OCI-LY1 (cell line): ENCODE data around the gene CCDC142.

Source experiments
- H2AFZ ChIP-seq: fragments of 200-600 bp; sonication (generic), shearing (Covaris generic); 2 replicates; pipeline ENCODE4 v1.6.0; 2014; ENCODE audit warnings: antibody characterized with exemption, mild to moderate bottlenecking, low read length
- H3F3A ChIP-seq: fragments of 200-600 bp; sonication (generic), shearing (Covaris generic); 2 replicates; pipeline ENCODE4 v1.6.0; 2014; ENCODE audit warnings: mild to moderate bottlenecking, antibody characterized with exemption, low read length, moderate library complexity; ENCODE audit not compliant: insufficient read depth
- H3K27ac ChIP-seq: fragments of 200-600 bp; sonication (generic); 2 replicates; pipeline ENCODE4 v1.5.1; 2014; ENCODE audit warnings: low read length, mixed run types, mild to moderate bottlenecking, low read depth; ENCODE audit not compliant: poor library complexity, severe bottlenecking
- H3K27me3 ChIP-seq: fragments of 200-600 bp; sonication (generic); 2 replicates; pipeline ENCODE4 v1.6.0; 2014; ENCODE audit warnings: antibody characterized with exemption, mild to moderate bottlenecking, low read length, moderate library complexity; ENCODE audit not compliant: insufficient read depth
- H3K36me3 ChIP-seq: fragments of 200-600 bp; sonication (generic); 2 replicates; pipeline ENCODE4 v1.6.1; 2014; ENCODE audit warnings: mild to moderate bottlenecking, antibody characterized with exemption, low read length, moderate library complexity, mixed read lengths; ENCODE audit not compliant: insufficient read depth
- H3K4me1 ChIP-seq: fragments of 200-600 bp; sonication (generic); 2 replicates; pipeline ENCODE4 v1.5.1; 2014; ENCODE audit warnings: mild to moderate bottlenecking, low read length, moderate library complexity; ENCODE audit not compliant: insufficient read depth, severe bottlenecking
- H3K4me2 ChIP-seq: fragments of 200-600 bp; sonication (generic), shearing (Covaris generic); 2 replicates; pipeline ENCODE4 v1.6.1; 2014; ENCODE audit warnings: low read length
- H3K4me3 ChIP-seq: fragments of 200-600 bp; sonication (generic); 2 replicates; pipeline ENCODE4 v1.5.1; 2014; ENCODE audit warnings: low read length, low read depth, mild to moderate bottlenecking, mixed read lengths; ENCODE audit not compliant: poor library complexity, severe bottlenecking
- H3K79me2 ChIP-seq: fragments of 200-600 bp; shearing (Covaris generic); 2 replicates; pipeline ENCODE4 v1.6.1; 2016; ENCODE audit warnings: mixed run types, low read length, mixed read lengths; ENCODE audit not compliant: insufficient read depth
- H3K9ac ChIP-seq: fragments of 200-600 bp; sonication (generic), shearing (Covaris generic); 2 replicates; pipeline ENCODE4 v1.6.1; 2014; ENCODE audit warnings: mild to moderate bottlenecking, low read length, mixed read lengths
- H3K9me2 ChIP-seq: fragments of 200-600 bp; sonication (generic), shearing (Covaris generic); 2 replicates; pipeline ENCODE4 v1.6.1; 2014; ENCODE audit warnings: low read depth, mild to moderate bottlenecking, low read length, mixed read lengths
- H3K9me3 ChIP-seq: fragments of 200-600 bp; shearing (Covaris generic); 2 replicates; pipeline ENCODE4 v1.6.1; 2014; ENCODE audit warnings: low read length, mixed read lengths
- H4K20me1 ChIP-seq: fragments of 200-600 bp; sonication (generic), shearing (Covaris generic); 2 replicates; pipeline ENCODE4 v1.6.0; 2016; ENCODE audit warnings: mild to moderate bottlenecking, low read length; ENCODE audit not compliant: insufficient read depth
- EZH2 ChIP-seq: fragments of 200-600 bp; sonication (generic), shearing (Covaris generic); IDR thresholded peaks from 2 replicates; pipeline ENCODE4 v1.8.0; 2017; ENCODE audit warnings: borderline replicate concordance, mixed run types, mild to moderate bottlenecking, antibody characterized with exemption, low read length, moderate library complexity, mixed read lengths
- TF ChIP-seq, protein P1 (sequence below): fragments of 200-600 bp; sonication (generic), shearing (Covaris generic); IDR thresholded peaks from 2 replicates; pipeline ENCODE4 v1.5.1; 2017; ENCODE audit warnings: mild to moderate bottlenecking, antibody characterized with exemption, low read length, moderate library complexity, mixed read lengths

The CCDC142 gene

DNA sequence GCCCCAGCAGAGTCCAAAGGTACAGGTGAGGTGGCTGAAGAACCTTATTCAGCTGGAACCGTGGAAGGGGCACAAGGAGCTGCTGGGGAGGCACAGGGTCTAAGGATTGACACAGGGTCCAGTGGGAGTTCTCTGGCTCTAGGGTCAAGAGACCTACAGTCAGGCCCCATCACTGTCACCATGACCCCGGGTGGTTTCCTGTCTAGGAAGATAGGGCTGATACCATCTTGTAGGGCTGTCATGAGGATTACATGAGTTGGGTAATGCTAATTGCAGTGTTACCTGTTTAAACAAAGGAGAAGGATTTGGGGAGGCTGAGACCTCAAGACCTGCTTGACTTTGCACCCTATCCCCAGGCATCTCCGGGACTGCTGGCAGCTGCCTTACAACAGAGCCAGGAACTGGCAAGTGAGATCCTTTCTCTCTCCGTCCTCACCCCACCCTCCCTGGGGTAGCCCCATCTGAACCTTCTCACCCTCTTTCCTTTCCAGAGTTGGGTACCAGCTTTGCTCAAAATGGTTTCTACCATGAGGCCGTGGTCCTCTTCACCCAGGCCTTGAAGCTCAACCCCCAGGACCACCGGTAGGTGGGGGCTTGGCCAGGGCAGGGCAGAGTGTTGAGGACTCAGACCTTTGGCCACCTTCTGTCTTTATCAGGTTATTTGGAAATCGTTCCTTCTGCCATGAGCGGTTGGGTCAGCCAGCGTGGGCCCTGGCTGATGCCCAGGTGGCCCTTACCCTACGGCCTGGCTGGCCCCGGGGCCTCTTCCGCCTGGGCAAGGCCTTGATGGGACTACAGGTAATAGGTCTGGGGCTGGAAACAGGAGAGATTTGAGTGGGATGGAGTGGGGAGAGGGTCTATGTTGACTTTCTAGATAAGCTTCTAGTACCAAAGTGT lies 9.1 kb upstream of the CCDC142 start:
- no peaks in the 10 kb centered on the region for H3K9me3 ChIP-seq
- H2AFZ ChIP-seq, result no peak overlapping the region
- no peak for TF ChIP-seq EZH2
- no peak overlapping the region for H3K27ac ChIP-seq
- no peaks in the 10 kb centered on the region for H3K79me2 ChIP-seq
- no peaks in the 10 kb centered on the region for H3K27me3 ChIP-seq
- H3F3A ChIP-seq, result no peaks in the 10 kb centered on the region
- no peaks in the 10 kb centered on the region for H3K9me2 ChIP-seq
- H3K36me3 ChIP-seq, result peaks cover 40% of the 10 kb centered on the region
- no peak overlapping the region for H3K4me3 ChIP-seq
- H3K4me2 ChIP-seq, result no peak overlapping the region
- H3K4me1 ChIP-seq, result no peaks in the 10 kb centered on the region
- no peaks in the 10 kb centered on the region for H4K20me1 ChIP-seq
- H3K9ac ChIP-seq, result no peak overlapping the region

DNA sequence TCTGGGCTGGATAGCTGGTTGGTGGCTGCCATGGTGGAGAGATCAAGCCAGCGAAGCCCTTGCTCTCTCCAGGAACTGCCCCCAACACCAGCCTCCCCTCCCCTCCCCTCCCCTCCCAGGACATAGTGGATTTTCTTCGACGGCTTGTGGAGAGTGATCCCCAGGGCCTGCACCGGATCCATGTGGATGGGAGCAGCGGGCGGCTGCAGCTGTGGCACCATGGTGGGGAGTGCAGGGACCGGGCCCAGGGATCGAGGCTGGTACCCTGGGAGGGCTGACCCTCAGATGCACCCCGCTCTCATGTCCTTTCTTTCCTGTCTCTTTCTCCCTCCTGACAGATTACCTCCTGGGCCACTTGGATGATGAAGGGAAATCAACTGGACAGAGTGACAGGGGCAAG lies 7.1 kb upstream of the CCDC142 start:
- Histone ChIP-seq H3K27ac (no peak overlapping the region), H3K4me1 (no peaks in the 10 kb centered on the region), H4K20me1 (no peaks in the 10 kb centered on the region), H3K79me2 (no peaks in the 10 kb centered on the region), H2AFZ (no peak overlapping the region), H3K36me3 (peaks cover 46% of the 10 kb centered on the region), H3K4me2 (no peak overlapping the region), H3K9ac (no peak overlapping the region), H3K9me2 (no peaks in the 10 kb centered on the region), H3K9me3 (no peaks in the 10 kb centered on the region), H3K27me3 (no peaks in the 10 kb centered on the region), H3K4me3 (no peak overlapping the region), H3F3A (no peaks in the 10 kb centered on the region)
- TF ChIP-seq, protein P1, sequence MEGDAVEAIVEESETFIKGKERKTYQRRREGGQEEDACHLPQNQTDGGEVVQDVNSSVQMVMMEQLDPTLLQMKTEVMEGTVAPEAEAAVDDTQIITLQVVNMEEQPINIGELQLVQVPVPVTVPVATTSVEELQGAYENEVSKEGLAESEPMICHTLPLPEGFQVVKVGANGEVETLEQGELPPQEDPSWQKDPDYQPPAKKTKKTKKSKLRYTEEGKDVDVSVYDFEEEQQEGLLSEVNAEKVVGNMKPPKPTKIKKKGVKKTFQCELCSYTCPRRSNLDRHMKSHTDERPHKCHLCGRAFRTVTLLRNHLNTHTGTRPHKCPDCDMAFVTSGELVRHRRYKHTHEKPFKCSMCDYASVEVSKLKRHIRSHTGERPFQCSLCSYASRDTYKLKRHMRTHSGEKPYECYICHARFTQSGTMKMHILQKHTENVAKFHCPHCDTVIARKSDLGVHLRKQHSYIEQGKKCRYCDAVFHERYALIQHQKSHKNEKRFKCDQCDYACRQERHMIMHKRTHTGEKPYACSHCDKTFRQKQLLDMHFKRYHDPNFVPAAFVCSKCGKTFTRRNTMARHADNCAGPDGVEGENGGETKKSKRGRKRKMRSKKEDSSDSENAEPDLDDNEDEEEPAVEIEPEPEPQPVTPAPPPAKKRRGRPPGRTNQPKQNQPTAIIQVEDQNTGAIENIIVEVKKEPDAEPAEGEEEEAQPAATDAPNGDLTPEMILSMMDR, result no peak
- no peak for TF ChIP-seq EZH2

DNA sequence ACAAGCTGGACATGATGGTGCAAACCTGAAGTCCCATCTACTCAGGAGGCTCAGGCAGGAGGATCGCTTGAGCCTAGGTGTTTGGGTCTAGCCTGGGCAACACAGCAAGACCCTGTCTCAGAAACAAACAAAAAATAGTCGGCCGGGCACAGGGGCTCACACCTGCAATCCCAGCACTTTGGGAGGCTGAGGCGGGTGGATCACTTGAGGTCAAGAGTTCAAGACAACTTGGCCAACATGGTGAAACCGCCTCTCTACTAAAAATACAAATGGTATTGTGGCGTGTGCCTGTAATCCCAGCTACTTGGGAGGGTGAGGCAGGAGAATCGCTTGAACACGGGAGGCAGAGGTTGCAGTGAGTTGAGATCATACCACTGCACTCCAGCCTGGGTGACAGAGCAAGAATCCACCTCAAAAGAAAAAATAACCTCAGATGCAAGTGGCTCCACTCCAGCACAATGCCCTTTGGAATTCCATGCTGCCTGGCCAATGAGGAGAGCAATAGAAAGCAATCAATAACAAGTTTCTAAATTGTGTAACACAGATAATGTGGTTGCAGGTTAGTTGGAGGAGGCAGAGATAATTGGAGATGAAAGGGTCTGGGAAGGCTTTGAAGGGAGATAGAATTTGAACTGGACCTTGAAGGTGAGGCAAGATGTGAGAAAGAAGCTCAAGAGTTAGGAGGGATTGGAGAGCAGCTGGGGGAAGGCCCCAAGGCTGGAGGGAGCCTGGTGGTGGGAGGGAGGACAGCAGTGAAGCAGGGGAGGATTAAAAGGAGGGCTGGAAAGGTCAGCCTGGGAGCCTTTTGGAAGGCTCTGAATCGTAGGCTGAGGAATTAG lies 6.1 kb upstream of the CCDC142 start:
- no peak overlapping the region for H2AFZ ChIP-seq
- TF ChIP-seq, protein P1, result no peak
- no peak for TF ChIP-seq EZH2
- no peak overlapping the region for H3K4me2 ChIP-seq
- no peaks in the 10 kb centered on the region for H3K79me2 ChIP-seq
- H3K4me1 ChIP-seq, result peaks cover 4% of the 10 kb centered on the region
- no peaks in the 10 kb centered on the region for H3K27me3 ChIP-seq
- H3K27ac ChIP-seq, result no peak overlapping the region
- H4K20me1 ChIP-seq, result no peaks in the 10 kb centered on the region
- no peak overlapping the region for H3K4me3 ChIP-seq
- no peak overlapping the region for H3K9ac ChIP-seq
- no peaks in the 10 kb centered on the region for H3K9me3 ChIP-seq
- H3K9me2 ChIP-seq, result no peaks in the 10 kb centered on the region
- no peaks in the 10 kb centered on the region for H3F3A ChIP-seq
- H3K36me3 ChIP-seq, result peaks cover 45% of the 10 kb centered on the region
